NCI-H2196 treated with DMSO at 0.1 percent for 48 hours (cell line): ENCODE measurements around the gene LSP1.
"Not testable (repeated sequence)": the region's sequence is repeated elsewhere in the genome, so short reads cannot be mapped to it uniquely, and the experiment has no call there.

Experiments used
- DNase-seq: peaks from one replicate; lab custom pipeline; 2025; ENCODE audit not compliant: unreplicated experiment; lab: John Stamatoyannopoulos, UW

The LSP1 gene

GRCh38 chr11:1937616-1938342 is 84.9 kb downstream of the LSP1 start:
- no peak for DNase-seq

GRCh38 chr11:1938343-1939005 is 85.6 kb downstream of the LSP1 start:
- no peak for DNase-seq

- DNase-seq, result no peak
These were observed 86.2 kb downstream of the LSP1 start for GRCh38 chr11:1939006-1939625.

GRCh38 chr11:1939788-1940187 is 86.9 kb downstream of the LSP1 start:
- DNase-seq, result not testable (repeated sequence)
